GM23248 (cell line): Measurements from ENCODE around the gene MARCHF2. TPM values are rescaled to one million over a fixed set of nuclear protein-coding genes. Genes with fewer than 3 reads are reported as not detected.

Experiments used
- DNase-seq: peaks from one replicate; pipeline ENCODE4 v3.0.0-alpha.2; 2015
- H2AFZ ChIP-seq: fragments of 200-600 bp; sonication (generic); 2 replicates; pipeline ENCODE4 v1.6.1; 2016; ENCODE audit warnings: antibody characterized with exemption
- H3F3A ChIP-seq: fragments of 200-600 bp; sonication (generic); 2 replicates; pipeline ENCODE4 v1.6.1; 2016; ENCODE audit warnings: mild to moderate bottlenecking, antibody characterized with exemption, mixed run types; ENCODE audit not compliant: insufficient read depth
- H3K27ac ChIP-seq: fragments of 200-600 bp; sonication (generic); 2 replicates; pipeline ENCODE4 v1.5.1; 2016; ENCODE audit warnings: mild to moderate bottlenecking
- H3K27me3 ChIP-seq: fragments of 200-600 bp; sonication (generic); replicated peaks from 2 replicates; pipeline ENCODE4 v1.6.1; 2016; ENCODE audit warnings: mild to moderate bottlenecking; ENCODE audit not compliant: insufficient read depth
- H3K36me3 ChIP-seq: fragments of 200-600 bp; sonication (generic); 2 replicates; pipeline ENCODE4 v1.6.1; 2016; ENCODE audit warnings: low read depth, mild to moderate bottlenecking
- H3K4me1 ChIP-seq: fragments of 200-600 bp; sonication (generic); 2 replicates; pipeline ENCODE4 v1.6.1; 2016; ENCODE audit warnings: mild to moderate bottlenecking; ENCODE audit not compliant: insufficient read depth
- H3K4me2 ChIP-seq: fragments of 200-600 bp; sonication (generic); one replicate; pipeline ENCODE4 v1.6.1; 2016; ENCODE audit warnings: mild to moderate bottlenecking; ENCODE audit not compliant: unreplicated experiment
- H3K4me3 ChIP-seq: fragments of 200-600 bp; sonication (generic); 2 replicates; pipeline ENCODE4 v1.5.1; 2016; ENCODE audit warnings: mild to moderate bottlenecking
- H3K79me2 ChIP-seq: fragments of 200-600 bp; sonication (generic); 2 replicates; pipeline ENCODE4 v1.6.1; 2016; ENCODE audit warnings: mild to moderate bottlenecking; ENCODE audit not compliant: insufficient read depth
- H3K9ac ChIP-seq: fragments of 200-600 bp; sonication (generic); 2 replicates; pipeline ENCODE4 v1.6.1; 2016; ENCODE audit warnings: mild to moderate bottlenecking
- H3K9me2 ChIP-seq: fragments of 200-600 bp; sonication (generic); 2 replicates; pipeline ENCODE4 v1.6.1; 2016; ENCODE audit warnings: mixed run types, mild to moderate bottlenecking, moderate library complexity; ENCODE audit not compliant: insufficient read depth
- H3K9me3 ChIP-seq: fragments of 200-600 bp; sonication (generic); one replicate; pipeline ENCODE4 v1.6.1; 2017; ENCODE audit warnings: low read depth
- H4K20me1 ChIP-seq: fragments of 200-600 bp; sonication (generic); 2 replicates; pipeline ENCODE4 v1.6.0; 2016; ENCODE audit not compliant: insufficient read depth
- EZH2 ChIP-seq: fragments of 200-600 bp; sonication (generic); IDR thresholded peaks from 2 replicates; pipeline ENCODE4 v1.6.1; 2018; ENCODE audit warnings: antibody characterized with exemption, mild to moderate bottlenecking; ENCODE audit not compliant: insufficient read depth, poor library complexity, severe bottlenecking
- EZH2phosphoT487 ChIP-seq: fragments of 200-600 bp; sonication (generic); IDR thresholded peaks from 2 replicates; pipeline ENCODE4 v1.6.1; 2018; ENCODE audit warnings: antibody characterized with exemption, moderate library complexity, mild to moderate bottlenecking, low read depth; ENCODE audit not compliant: insufficient read depth
- WGBS, 2 experiments: methylation state at CpG; one replicate each; pipeline ENCODE4 v1.1.6; 2015 to 2017; ENCODE audit warnings: low lambda C conversion rate in 2 of 2, low coverage in 1 of 2; ENCODE audit errors: missing lambda C conversion rate in 2 of 2; 5-methylcytosine and 5-hydroxymethylcytosine counted together
- in situ Hi-C: fragments of 300-500 bp; cut with MboI; formaldehyde crosslinking; loops from 2 replicates; pipeline ENCODE4 v1.15.0; 2020
- polyA plus RNA-seq: library from polyadenylated mRNA; unstranded; fragments of >200 nt; fragmentation: Nextera tagmentation; extraction: Ambion mirVana; gene quantifications from 2 replicates; pipeline ENCODE4 v1.2.1, GENCODE V29; 2016
- total RNA-seq: library from RNA; depleted of rRNA; stranded (reverse); fragments of >200 nt; shearing (Covaris generic); gene quantifications from 2 replicates; pipeline ENCODE4 v1.2.3, GENCODE V29; 2014

Gene MARCHF2
- total and polyA plus RNA-seq, 2 experiments from 2014 or later: 33.1 to 87.4 TPM

GRCh38 chr19:8476524-8476923 is 63.4 kb downstream of the MARCHF2 start:
- H3K36me3 ChIP-seq: peaks cover 45% of the 10 kb centered on the region; the same call in 1 of the 2 replicates
- no peaks in the 10 kb centered on the region; the same call in 1 of the 2 replicates for H4K20me1 ChIP-seq
- 77 to 83% methylated on average over 7 to 8 of the region's 8 CpGs for WGBS, 2 experiments
- H3K79me2 ChIP-seq: peaks cover 100% of the 10 kb centered on the region
- DNase-seq: no peak
- no peaks in the 10 kb centered on the region for H3K9me3 ChIP-seq
- no peaks in the 10 kb centered on the region for H3K27me3 ChIP-seq
- no peaks in the 10 kb centered on the region for H3K9me2 ChIP-seq
- no peaks in the 10 kb centered on the region for H3K4me1 ChIP-seq
- H3K27ac ChIP-seq: no peak overlapping the region
- no peak for TF ChIP-seq EZH2
- no peak for TF ChIP-seq EZH2phosphoT487
- H3K9ac ChIP-seq: no peak overlapping the region
- H3K4me3 ChIP-seq: no peak overlapping the region
- 0 out of 2 replicates have a peak, but pooled peaks cover 10% of the 10 kb centered on the region for H3F3A ChIP-seq
- H3K4me2 ChIP-seq: no peak overlapping the region
- H2AFZ ChIP-seq: no peak overlapping the region
- in situ Hi-C loops: no loop called here

- no peaks in the 10 kb centered on the region for H3K4me1 ChIP-seq
- peaks cover 34% of the 10 kb centered on the region; the same call in 1 of the 2 replicates for H3K36me3 ChIP-seq
- 75 to 80% methylated on average over 4 of the region's 4 CpGs for WGBS, 2 experiments
- H3K9me2 ChIP-seq: no peaks in the 10 kb centered on the region
- no peak for DNase-seq
- no peak for TF ChIP-seq EZH2phosphoT487
- no peak for TF ChIP-seq EZH2
- H3K79me2 ChIP-seq: peaks cover 100% of the 10 kb centered on the region
- H3K27ac ChIP-seq: no peak overlapping the region
- no peak overlapping the region for H3K4me3 ChIP-seq
- H4K20me1 ChIP-seq: no peaks in the 10 kb centered on the region; the same call in 1 of the 2 replicates
- in situ Hi-C loops: no loop called here
- no peaks in the 10 kb centered on the region for H3K9me3 ChIP-seq
- no peaks in the 10 kb centered on the region for H3K27me3 ChIP-seq
- H2AFZ ChIP-seq: no peak overlapping the region
- no peak overlapping the region for H3K9ac ChIP-seq
- H3F3A ChIP-seq: 0 out of 2 replicates have a peak, but pooled peaks cover 10% of the 10 kb centered on the region
- H3K4me2 ChIP-seq: no peak overlapping the region
Measured at GRCh38 chr19:8477889-8478288, 64.8 kb downstream of the MARCHF2 start.

DNA sequence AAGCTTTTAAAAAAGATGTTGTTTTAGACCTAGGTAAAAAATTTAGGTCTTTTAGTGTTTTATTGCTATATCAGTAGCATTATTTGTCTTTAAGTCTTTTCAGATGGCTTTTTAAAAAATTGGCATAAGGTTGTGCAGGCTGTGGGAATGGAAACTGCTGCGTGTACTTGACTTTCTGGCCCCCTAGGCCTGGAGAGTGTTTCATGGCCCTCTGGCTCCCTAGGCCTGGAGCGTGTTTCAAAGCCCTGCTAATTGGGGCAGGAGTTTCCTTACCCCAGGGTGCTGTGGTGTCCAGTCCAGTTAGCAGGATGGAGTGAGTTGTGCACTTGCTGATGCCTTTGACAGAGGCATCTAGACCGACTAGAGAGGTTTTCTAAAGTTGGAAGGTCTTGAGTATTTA is 65.5 kb downstream of the MARCHF2 start:
- peaks cover 13% of the 10 kb centered on the region; the same call in 1 of the 2 replicates for H3F3A ChIP-seq

DNA sequence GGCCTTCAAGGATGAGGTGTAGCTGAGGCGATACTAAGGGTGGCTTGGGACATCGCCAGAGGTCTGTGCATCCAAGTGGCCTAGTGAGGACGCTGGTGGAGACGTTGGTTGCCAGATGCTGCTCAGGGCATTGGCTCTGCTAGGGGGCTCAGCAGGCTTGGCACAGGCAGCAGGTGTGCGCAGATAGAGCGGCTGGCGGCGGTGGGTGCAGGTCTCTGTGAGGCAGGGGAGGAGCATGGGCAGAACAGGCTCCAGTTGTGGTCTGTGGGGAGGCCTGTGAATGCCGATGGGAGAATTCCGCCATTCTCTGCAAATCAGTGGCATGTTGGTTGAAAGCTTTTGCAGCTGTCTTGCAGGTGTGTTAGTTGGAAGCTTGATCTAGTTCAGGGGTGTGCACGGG is 68.1 kb downstream of the MARCHF2 start:
- Histone ChIP-seq H4K20me1 (no peaks in the 10 kb centered on the region; the same call in 1 of the 2 replicates), H3K9me3 (no peaks in the 10 kb centered on the region), H3K9ac (no peak overlapping the region), H3K27me3 (no peaks in the 10 kb centered on the region), H3K79me2 (peaks cover 95% of the 10 kb centered on the region), H3K4me3 (no peak overlapping the region), H3F3A (peaks cover 13% of the 10 kb centered on the region; the same call in 1 of the 2 replicates), H3K36me3 (peaks cover 31% of the 10 kb centered on the region; the same call in 1 of the 2 replicates), H3K9me2 (no peaks in the 10 kb centered on the region), H3K4me2 (no peak overlapping the region), H2AFZ (no peak overlapping the region), H3K4me1 (no peaks in the 10 kb centered on the region), H3K27ac (no peak overlapping the region)
- DNase-seq: no peak
- TF ChIP-seq EZH2phosphoT487: no peak
- TF ChIP-seq EZH2: no peak
- WGBS, 2 experiments: 69 to 70% methylated on average over 11 of the region's 11 CpGs
- in situ Hi-C loops: no loop called here

More for the DNA sequence above, 65.5 kb downstream of the MARCHF2 start:
- no peak overlapping the region for H2AFZ ChIP-seq
- DNase-seq: no peak
- H3K36me3 ChIP-seq: peaks cover 35% of the 10 kb centered on the region; the same call in 1 of the 2 replicates
- 34 to 44% methylated on average over 3 of the region's 3 CpGs for WGBS, 2 experiments
- H3K4me1 ChIP-seq: no peaks in the 10 kb centered on the region
- no peak overlapping the region for H3K4me3 ChIP-seq
- no peaks in the 10 kb centered on the region; the same call in 1 of the 2 replicates for H4K20me1 ChIP-seq
- no peak for TF ChIP-seq EZH2phosphoT487
- no peak for TF ChIP-seq EZH2
- H3K9me3 ChIP-seq: no peaks in the 10 kb centered on the region
- no peak overlapping the region for H3K27ac ChIP-seq
- no peak overlapping the region for H3K9ac ChIP-seq
- no peaks in the 10 kb centered on the region for H3K9me2 ChIP-seq
- peaks cover 100% of the 10 kb centered on the region for H3K79me2 ChIP-seq
- no peaks in the 10 kb centered on the region for H3K27me3 ChIP-seq
- in situ Hi-C loops: no loop called here
- no peak overlapping the region for H3K4me2 ChIP-seq
